Measurements from ENCODE around the gene PDLIM4. TPM values are rescaled to one million over a fixed set of nuclear protein-coding genes. Genes with fewer than 3 reads are reported as not detected.

PDLIM4 gene
- polyA plus RNA-seq, 4 donors, result 2.5 to 15.0 (median 10.1) TPM

GRCh38 chr5:132297211-132297940, 39.9 kb downstream of the PDLIM4 start:
- H3K4me1 ChIP-seq (ENCODE audit: control insufficient read depth in 3 of 3, insufficient read depth in 2 of 3, low read depth in 1 of 3, low read length in 2 of 3), result peaks cover 4 to 60% (median 8%) of the 10 kb centered on the region in 3 donors
- DNase-seq, result no peak

GRCh38 chr5:132298298-132299212, 41.1 kb downstream of the PDLIM4 start:
- H3K27me3 ChIP-seq (ENCODE audit: control insufficient read depth in 3 of 3, insufficient read depth in 3 of 3, low read length in 3 of 3), result no peaks in the 10 kb centered on the region
- no peaks in the 10 kb centered on the region for H3K9me3 ChIP-seq (ENCODE audit: control insufficient read depth in 2 of 2, insufficient read depth in 1 of 2, low read depth in 1 of 2, low read length in 1 of 2)
- no peak for DNase-seq
- no peak overlapping the region for H3K4me3 ChIP-seq (ENCODE audit: low read depth in 1 of 3, low read length in 3 of 3)
- peaks cover 0 to 21% (median 0%) of the 10 kb centered on the region in 3 donors for H3K36me3 ChIP-seq (ENCODE audit: control insufficient read depth in 3 of 3, insufficient read depth in 2 of 3, low read depth in 1 of 3, low read length in 3 of 3)
- peaks cover 4 to 53% (median 9%) of the 10 kb centered on the region in 3 donors for H3K4me1 ChIP-seq (ENCODE audit: control insufficient read depth in 3 of 3, insufficient read depth in 2 of 3, low read depth in 1 of 3, low read length in 2 of 3)
- peak overlapping the region in 1 of 3 donors; percentile 49 for H3K27ac ChIP-seq (ENCODE audit: low read depth in 1 of 3, low read length in 2 of 3)
- no peak for FAIRE-seq
- 61 to 72% (median 69%) methylated on average over 6 of the region's 6 CpGs for WGBS, 3 donors

More at GRCh38 chr5:132297211-132297940, 39.9 kb downstream of the PDLIM4 start:
- peaks cover 0 to 15% (median 0%) of the 10 kb centered on the region in 3 donors for H3K36me3 ChIP-seq (ENCODE audit: control insufficient read depth in 3 of 3, insufficient read depth in 2 of 3, low read depth in 1 of 3, low read length in 3 of 3)
- 95 to 100% (median 97%) methylated on average over 4 of the region's 4 CpGs for WGBS, 3 donors
- H3K4me3 ChIP-seq (ENCODE audit: low read depth in 1 of 3, low read length in 3 of 3), result no peak overlapping the region
- no peak for FAIRE-seq
- no peaks in the 10 kb centered on the region for H3K27me3 ChIP-seq (ENCODE audit: control insufficient read depth in 3 of 3, insufficient read depth in 3 of 3, low read length in 3 of 3)
- H3K9me3 ChIP-seq (ENCODE audit: control insufficient read depth in 2 of 2, insufficient read depth in 1 of 2, low read depth in 1 of 2, low read length in 1 of 2), result no peaks in the 10 kb centered on the region
- no peak overlapping the region for H3K27ac ChIP-seq (ENCODE audit: low read depth in 1 of 3, low read length in 2 of 3)

GRCh38 chr5:132299917-132300316, 42.4 kb downstream of the PDLIM4 start:
- H3K4me1 ChIP-seq (ENCODE audit: control insufficient read depth in 3 of 3, insufficient read depth in 2 of 3, low read depth in 1 of 3, low read length in 2 of 3), result peaks cover 4 to 51% (median 9%) of the 10 kb centered on the region in 3 donors
- no peak for FAIRE-seq

GRCh38 chr5:132300577-132301343, 43.3 kb downstream of the PDLIM4 start:
- H3K4me1 ChIP-seq (ENCODE audit: control insufficient read depth in 3 of 3, insufficient read depth in 2 of 3, low read depth in 1 of 3, low read length in 2 of 3), result peaks cover 4 to 45% (median 9%) of the 10 kb centered on the region in 3 donors
- H3K9me3 ChIP-seq (ENCODE audit: control insufficient read depth in 2 of 2, insufficient read depth in 1 of 2, low read depth in 1 of 2, low read length in 1 of 2), result peaks cover 0 to 4% of the 10 kb centered on the region in 2 donors
- H3K27me3 ChIP-seq (ENCODE audit: control insufficient read depth in 3 of 3, insufficient read depth in 3 of 3, low read length in 3 of 3), result no peaks in the 10 kb centered on the region
- H3K4me3 ChIP-seq (ENCODE audit: low read depth in 1 of 3, low read length in 3 of 3), result no peak overlapping the region
- 13 to 54% (median 29%) methylated on average over 6 of the region's 6 CpGs for WGBS, 3 donors
- H3K36me3 ChIP-seq (ENCODE audit: control insufficient read depth in 3 of 3, insufficient read depth in 2 of 3, low read depth in 1 of 3, low read length in 3 of 3), result peaks cover 0 to 21% (median 0%) of the 10 kb centered on the region in 3 donors
- DNase-seq (peak; percentile 60 to 85), FAIRE-seq (no peak)
- H3K27ac ChIP-seq (ENCODE audit: low read depth in 1 of 3, low read length in 2 of 3), result peak overlapping the region; percentile 53 to 86 (median 69)

More at GRCh38 chr5:132299917-132300316, 42.4 kb downstream of the PDLIM4 start:
- Histone ChIP-seq H3K27ac (ENCODE audit: low read depth in 1 of 3, low read length in 2 of 3) (no peak overlapping the region), H3K4me3 (ENCODE audit: low read depth in 1 of 3, low read length in 3 of 3) (no peak overlapping the region), H3K36me3 (ENCODE audit: control insufficient read depth in 3 of 3, insufficient read depth in 2 of 3, low read depth in 1 of 3, low read length in 3 of 3) (peaks cover 0 to 21% (median 0%) of the 10 kb centered on the region in 3 donors), H3K27me3 (ENCODE audit: control insufficient read depth in 3 of 3, insufficient read depth in 3 of 3, low read length in 3 of 3) (no peaks in the 10 kb centered on the region), H3K9me3 (ENCODE audit: control insufficient read depth in 2 of 2, insufficient read depth in 1 of 2, low read depth in 1 of 2, low read length in 1 of 2) (peaks cover 0 to 4% of the 10 kb centered on the region in 2 donors)
- no peak for DNase-seq
- WGBS, 3 donors, result 74 to 82% (median 81%) methylated on average over 2 of the region's 2 CpGs

GRCh38 chr5:132301344-132302271, 44.1 kb downstream of the PDLIM4 start:
- no peak for FAIRE-seq
- Histone ChIP-seq H3K36me3 (ENCODE audit: control insufficient read depth in 3 of 3, insufficient read depth in 2 of 3, low read depth in 1 of 3, low read length in 3 of 3) (peaks cover 0 to 17% (median 0%) of the 10 kb centered on the region in 3 donors), H3K4me1 (ENCODE audit: control insufficient read depth in 3 of 3, insufficient read depth in 2 of 3, low read depth in 1 of 3, low read length in 2 of 3) (peaks cover 4 to 38% (median 7%) of the 10 kb centered on the region in 3 donors), H3K9me3 (ENCODE audit: control insufficient read depth in 2 of 2, insufficient read depth in 1 of 2, low read depth in 1 of 2, low read length in 1 of 2) (peaks cover 0 to 4% of the 10 kb centered on the region in 2 donors), H3K27ac (ENCODE audit: low read depth in 1 of 3, low read length in 2 of 3) (peak overlapping the region; percentile 53 to 86 (median 69)), H3K4me3 (ENCODE audit: low read depth in 1 of 3, low read length in 3 of 3) (no peak overlapping the region), H3K27me3 (ENCODE audit: control insufficient read depth in 3 of 3, insufficient read depth in 3 of 3, low read length in 3 of 3) (no peaks in the 10 kb centered on the region)
- DNase-seq, result peak; percentile 55 to 73
- 44 to 62% (median 53%) methylated on average over 11 of the region's 11 CpGs for WGBS, 3 donors

- peaks cover 0 to 4% of the 10 kb centered on the region in 2 donors for H3K9me3 ChIP-seq (ENCODE audit: control insufficient read depth in 2 of 2, insufficient read depth in 1 of 2, low read depth in 1 of 2, low read length in 1 of 2)
- no peak for DNase-seq
- H3K27me3 ChIP-seq (ENCODE audit: control insufficient read depth in 3 of 3, insufficient read depth in 3 of 3, low read length in 3 of 3), result no peaks in the 10 kb centered on the region
- FAIRE-seq, result no peak
- WGBS, 3 donors, result 57 to 79% (median 63%) methylated on average over 3 of the region's 3 CpGs
- H3K4me1 ChIP-seq (ENCODE audit: control insufficient read depth in 3 of 3, insufficient read depth in 2 of 3, low read depth in 1 of 3, low read length in 2 of 3), result peaks cover 4 to 42% (median 5%) of the 10 kb centered on the region in 3 donors
- H3K4me3 ChIP-seq (ENCODE audit: low read depth in 1 of 3, low read length in 3 of 3), result no peak overlapping the region
- peaks cover 0 to 17% (median 0%) of the 10 kb centered on the region in 3 donors for H3K36me3 ChIP-seq (ENCODE audit: control insufficient read depth in 3 of 3, insufficient read depth in 2 of 3, low read depth in 1 of 3, low read length in 3 of 3)
- H3K27ac ChIP-seq (ENCODE audit: low read depth in 1 of 3, low read length in 2 of 3), result peak overlapping the region; percentile 36 to 86 (median 52)
Measured at GRCh38 chr5:132302413-132302812, 44.9 kb downstream of the PDLIM4 start.

- H3K9me3 ChIP-seq (ENCODE audit: control insufficient read depth in 2 of 2, insufficient read depth in 1 of 2, low read depth in 1 of 2, low read length in 1 of 2), result peaks cover 0 to 4% of the 10 kb centered on the region in 2 donors
- 83 to 92% (median 86%) methylated on average over 6 of the region's 6 CpGs for WGBS, 3 donors
- FAIRE-seq (no peak), DNase-seq (no peak)
- H3K36me3 ChIP-seq (ENCODE audit: control insufficient read depth in 3 of 3, insufficient read depth in 2 of 3, low read depth in 1 of 3, low read length in 3 of 3), result peaks cover 0 to 16% (median 0%) of the 10 kb centered on the region in 3 donors
- no peak overlapping the region for H3K4me3 ChIP-seq (ENCODE audit: low read depth in 1 of 3, low read length in 3 of 3)
- no peaks in the 10 kb centered on the region for H3K27me3 ChIP-seq (ENCODE audit: control insufficient read depth in 3 of 3, insufficient read depth in 3 of 3, low read length in 3 of 3)
- no peak overlapping the region for H3K27ac ChIP-seq (ENCODE audit: low read depth in 1 of 3, low read length in 2 of 3)
- H3K4me1 ChIP-seq (ENCODE audit: control insufficient read depth in 3 of 3, insufficient read depth in 2 of 3, low read depth in 1 of 3, low read length in 2 of 3), result peaks cover 4 to 45% (median 7%) of the 10 kb centered on the region in 3 donors
Measured at GRCh38 chr5:132303589-132303988, 46.1 kb downstream of the PDLIM4 start.
